PC-3 (cell line): ENCODE data around the gene EFR3B. TPM values are rescaled to one million over a fixed set of nuclear protein-coding genes. Genes with fewer than 3 reads are reported as not detected.

Experiments
- ATAC-seq: fragments of 200-7000 bp; cut with Tn5 transposase; 2 replicates; pipeline ENCODE4 v1.9.1; 2020; ENCODE audit warnings: mild to moderate bottlenecking, moderate library complexity
- BruUV-seq: library from RNA; stranded (reverse); fragments of 400-500 nt; replicated peaks from 2 replicates; lab custom pipeline; 2021; lab: Mats Ljungman, UMichigan
- CTCF ChIA-PET: fragments of 300-600 bp; sonication (Branson Sonifier 250); formaldehyde crosslinking; loops from one replicate; lab custom pipeline; 2022; ENCODE audit warnings: antibody characterized with exemption; lab: Charles Lee
- POLR2A ChIA-PET: fragments of 300-600 bp; sonication (Branson Sonifier 250); formaldehyde crosslinking; loops from one replicate; lab custom pipeline; 2022; ENCODE audit warnings: antibody characterized with exemption; ENCODE audit not compliant: unreplicated experiment; lab: Charles Lee
- DNase-seq: peaks from one replicate; pipeline ENCODE4 v3.0.0-alpha.2; 2015
- H2AFZ ChIP-seq: fragments of 300-600 bp; sonication (generic); 2 replicates; pipeline ENCODE4 v1.6.0; 2016; ENCODE audit warnings: antibody characterized with exemption, low read length
- H3F3A ChIP-seq: fragments of 300-600 bp; sonication (generic); one replicate; pipeline ENCODE4 v1.6.0; 2017; ENCODE audit warnings: antibody characterized with exemption, low read length, control low read depth, mild to moderate bottlenecking; ENCODE audit not compliant: unreplicated experiment
- H3K27ac ChIP-seq: fragments of 300-600 bp; sonication (generic); 2 replicates; pipeline ENCODE4 v1.5.1; 2016; ENCODE audit warnings: mild to moderate bottlenecking, low read length
- H3K27me3 ChIP-seq: fragments of 300-600 bp; sonication (generic); 2 replicates; pipeline ENCODE4 v1.6.1; 2016; ENCODE audit warnings: low read length, mixed read lengths
- H3K36me3 ChIP-seq: fragments of 300-600 bp; sonication (generic); 2 replicates; pipeline ENCODE4 v1.6.1; 2016; ENCODE audit warnings: low read depth, mixed run types, low read length, mixed read lengths
- H3K4me1 ChIP-seq: fragments of 300-600 bp; sonication (generic); 2 replicates; pipeline ENCODE4 v1.5.1; 2016; ENCODE audit warnings: low read length; ENCODE audit not compliant: insufficient read depth
- H3K4me2 ChIP-seq: fragments of 300-600 bp; sonication (generic); 2 replicates; pipeline ENCODE4 v1.6.0; 2016; ENCODE audit warnings: low read length
- H3K4me3 ChIP-seq: fragments of 300-600 bp; sonication (generic); 2 replicates; pipeline ENCODE4 v1.5.1; 2016; ENCODE audit warnings: mild to moderate bottlenecking, low read length, mixed read lengths
- H3K79me2 ChIP-seq: fragments of 300-600 bp; sonication (generic); 2 replicates; pipeline ENCODE4 v1.6.1; 2017; ENCODE audit warnings: low read length, mixed read lengths
- H3K9ac ChIP-seq: fragments of 300-600 bp; sonication (generic); 2 replicates; pipeline ENCODE4 v1.6.0; 2016; ENCODE audit warnings: mild to moderate bottlenecking, low read length
- H3K9me2 ChIP-seq: fragments of 300-600 bp; sonication (generic); replicated peaks from 2 replicates; pipeline ENCODE4 v1.6.1; 2016; ENCODE audit warnings: mixed run types, low read length, mixed read lengths
- H3K9me3 ChIP-seq: fragments of 300-600 bp; sonication (generic); 2 replicates; pipeline ENCODE4 v1.6.1; 2016; ENCODE audit warnings: low read length, mixed read lengths
- H4K20me1 ChIP-seq: fragments of 300-600 bp; sonication (generic); 2 replicates; pipeline ENCODE4 v1.6.1; 2016; ENCODE audit warnings: low read length, mixed read lengths
- CTCF ChIP-seq: fragments of 300-600 bp; sonication (generic); conservative IDR thresholded peaks from 2 replicates; pipeline ENCODE4 v1.5.1; 2017; ENCODE audit warnings: antibody characterized with exemption, low read depth, mild to moderate bottlenecking, low read length
- EZH2 ChIP-seq: fragments of 300-600 bp; sonication (generic); IDR thresholded peaks from one replicate; pipeline ENCODE4 v1.6.1; 2017; ENCODE audit warnings: antibody characterized with exemption, mild to moderate bottlenecking, low read length; ENCODE audit not compliant: unreplicated experiment
- EZH2phosphoT487 ChIP-seq: fragments of 300-600 bp; sonication (generic); IDR thresholded peaks from 2 replicates; pipeline ENCODE4 v1.6.1; 2018; ENCODE audit warnings: mild to moderate bottlenecking, antibody characterized with exemption, low read length, borderline replicate concordance
- intact Hi-C: fragments of 100-400 bp; cut with micrococcal nuclease; formaldehyde crosslinking; loops from 2 replicates; pipeline ENCODE4 v1.9.0; 2023
- total RNA-seq: library from RNA; depleted of rRNA; stranded (reverse); fragments of >200 nt; gene quantifications from 2 replicates; pipeline ENCODE4 v1.2.3, GENCODE V29; 2014

EFR3B gene
- total RNA-seq, 1 experiment from 2014 or later = 4.6 TPM

GRCh38 chr2:25194576-25195122, 152.8 kb downstream of the EFR3B start:
- no peaks in the 10 kb centered on the region for H4K20me1 ChIP-seq
- H3K9ac ChIP-seq = no peak overlapping the region
- no peaks in the 10 kb centered on the region for H3K9me2 ChIP-seq
- intact Hi-C loops = loop anchor here (5.0 kb wide), 1 partner anchor 782 kb away; no protein-coding TSS in a partner anchor
- no peak overlapping the region for H3K27ac ChIP-seq
- no peaks in the 10 kb centered on the region for H3K27me3 ChIP-seq
- no peak overlapping the region for H3K4me3 ChIP-seq
- DNase-seq = no peak
- no peaks in the 10 kb centered on the region for H3K36me3 ChIP-seq
- CTCF ChIA-PET = no interaction called here
- H2AFZ ChIP-seq = no peak overlapping the region
- no peak for ATAC-seq
- H3K4me1 ChIP-seq = no peaks in the 10 kb centered on the region
- H3F3A ChIP-seq = no peaks in the 10 kb centered on the region
- H3K79me2 ChIP-seq = no peaks in the 10 kb centered on the region
- no peaks in the 10 kb centered on the region for H3K9me3 ChIP-seq
- no peak for TF ChIP-seq EZH2phosphoT487
- no peak for TF ChIP-seq CTCF
- TF ChIP-seq EZH2 = no peak
- H3K4me2 ChIP-seq = no peak overlapping the region
- BruUV-seq = no TSS peak
- POLR2A ChIA-PET = no interaction called here

GRCh38 chr2:25197336-25198208, 155.7 kb downstream of the EFR3B start:
- Histone ChIP-seq H3K27ac (no peak overlapping the region), H3K9ac (no peak overlapping the region), H4K20me1 (no peaks in the 10 kb centered on the region), H3K27me3 (no peaks in the 10 kb centered on the region), H3K4me2 (no peak overlapping the region), H3K9me3 (no peaks in the 10 kb centered on the region), H2AFZ (peak overlapping the region; percentile 35; the same call in 1 of the 2 replicates), H3K79me2 (no peaks in the 10 kb centered on the region), H3F3A (no peaks in the 10 kb centered on the region), H3K4me1 (no peaks in the 10 kb centered on the region), H3K4me3 (no peak overlapping the region), H3K36me3 (no peaks in the 10 kb centered on the region), H3K9me2 (no peaks in the 10 kb centered on the region)
- POLR2A ChIA-PET = no interaction called here
- ATAC-seq (no peak), DNase-seq (no peak)
- CTCF ChIA-PET = interaction anchor here (0.6 kb wide), 2 partner anchors 92 to 471 kb away, joined by 5 to 6 read pairs; no protein-coding TSS in a partner anchor
- no TSS peak for BruUV-seq
- TF ChIP-seq EZH2phosphoT487 (no peak), EZH2 (no peak), CTCF (no peak)
- intact Hi-C loops = loop anchor here (5.0 kb wide), 1 partner anchor 785 kb away; no protein-coding TSS in a partner anchor

- Histone ChIP-seq H3K9me2 (no peaks in the 10 kb centered on the region), H3K4me3 (no peak overlapping the region), H3K4me2 (no peak overlapping the region), H3K27me3 (no peaks in the 10 kb centered on the region), H2AFZ (peak overlapping the region; percentile 35; the same call in 1 of the 2 replicates), H3K79me2 (no peaks in the 10 kb centered on the region), H4K20me1 (no peaks in the 10 kb centered on the region), H3K9me3 (no peaks in the 10 kb centered on the region), H3K36me3 (no peaks in the 10 kb centered on the region), H3K4me1 (no peaks in the 10 kb centered on the region), H3F3A (no peaks in the 10 kb centered on the region), H3K27ac (no peak overlapping the region), H3K9ac (no peak overlapping the region)
- ChIA-PET CTCF (no interaction called here), POLR2A (no interaction called here)
- TF ChIP-seq CTCF = no peak
- TF ChIP-seq EZH2phosphoT487 = no peak
- TF ChIP-seq EZH2 = no peak
- BruUV-seq = no TSS peak
- ATAC-seq (no peak), DNase-seq (no peak)
- intact Hi-C loops = loop anchor here (5.0 kb wide), 1 partner anchor 786 kb away; no protein-coding TSS in a partner anchor
Observed at GRCh38 chr2:25198209-25198525, 156.3 kb downstream of the EFR3B start.
